K562 (cell line): ENCODE data around the gene CLEC3B. TPM values are rescaled to one million over a fixed set of nuclear protein-coding genes. Genes with fewer than 3 reads are reported as not detected.
A peak's percentile ranks its signal among the peaks of the same experiment; 100 is the strongest.

Experiments used
- CTCF ChIP-seq, 3 experiments: IDR thresholded peaks in 2 of 3; conservative IDR thresholded peaks in 1 of 3; 2 replicates each; pipeline ENCODE4 v1.5.1; 2011 to 2012; ENCODE audit warnings: low read length in 3 of 3, mild to moderate bottlenecking in 3 of 3, control low read depth in 2 of 3, improper control_type of control experiment in 1 of 3, inconsistent platforms in 1 of 3, low read depth in 1 of 3, mixed read lengths in 1 of 3, moderate library complexity in 1 of 3; ENCODE audit not compliant: insufficient read depth in 2 of 3
- CTCFL ChIP-seq: IDR thresholded peaks from 2 replicates; pipeline ENCODE4 v1.6.1; 2011; ENCODE audit warnings: borderline replicate concordance, low read depth, mild to moderate bottlenecking, moderate library complexity, low read length; ENCODE audit not compliant: insufficient read depth, poor library complexity, severe bottlenecking
- L3MBTL2 ChIP-seq: fragments of 450-650 bp; IDR thresholded peaks from 2 replicates; pipeline ENCODE4 v1.6.1; 2016; ENCODE audit warnings: mild to moderate bottlenecking, moderate library complexity
- MEIS2 ChIP-seq: fragments of 450-650 bp; IDR thresholded peaks from 2 replicates; pipeline ENCODE4 v1.6.1; 2014; ENCODE audit warnings: mild to moderate bottlenecking; ENCODE audit not compliant: partially characterized antibody
- MYNN ChIP-seq, 2 experiments: sonication (generic); formaldehyde crosslinking in 1 of 2; IDR thresholded peaks; 2 replicates each; pipeline versions ENCODE4 v1.5.0 to v1.6.1; 2016 to 2020; ENCODE audit warnings: antibody characterized with exemption in 1 of 2, missing genetic modification reagents in 1 of 2
- PTRF ChIP-seq: fragments of 450-650 bp; IDR thresholded peaks from 2 replicates; pipeline ENCODE4 v1.6.1; 2016; ENCODE audit warnings: mild to moderate bottlenecking, missing genetic modification characterization, missing compliant biosample characterization
- SMC3 ChIP-seq: conservative IDR thresholded peaks from 2 replicates; pipeline ENCODE4 v1.6.1; 2011; ENCODE audit warnings: low read depth, low read length, improper control_type of control experiment; ENCODE audit not compliant: insufficient read depth
- XRCC5 ChIP-seq: fragments of 200-400 bp; formaldehyde crosslinking; IDR thresholded peaks from 2 replicates; pipeline ENCODE4 v1.6.1; 2017; ENCODE audit warnings: low read depth, mild to moderate bottlenecking, low read length
- YY1 ChIP-seq, 3 experiments: IDR thresholded peaks; 2 replicates each; pipeline ENCODE4 v1.6.1; 2011; ENCODE audit warnings: low read length in 2 of 3, mild to moderate bottlenecking in 2 of 3, moderate library complexity in 2 of 3, borderline replicate concordance in 1 of 3, control low read depth in 1 of 3, low read depth in 1 of 3; ENCODE audit not compliant: insufficient read depth in 3 of 3, insufficient replicate concordance in 2 of 3, control insufficient read depth in 1 of 3, insufficient read length in 1 of 3; ENCODE audit errors: extremely low read depth in 1 of 3
- ZNF583 ChIP-seq: fragments of 250-450 bp; sonication (Bioruptor Pico); IDR thresholded peaks from 2 replicates; pipeline ENCODE4 v1.4.0; 2020
- polyA plus RNA-seq, 8 experiments: library from polyadenylated mRNA; depleted of rRNA in 4 of 8; stranded (reverse) in 5 of 8; unstranded in 3 of 8; fragments of >200 nt; fragmentation: Nextera tagmentation in 2 of 8; fragmentation: Illumina TruSeq in 1 of 8; extraction: Ambion mirVana in 2 of 8; extraction: Trizol in 1 of 8; gene quantifications; 2 replicates each; pipeline versions ENCODE4 v1.2.1 to v1.2.3, GENCODE V29; 2011 to 2014; ENCODE audit warnings: inconsistent platforms in 1 of 8, missing spikeins in 1 of 8
- total RNA-seq, 7 experiments: library from RNA; depleted of rRNA in 6 of 7; stranded (reverse); fragments of >200 nt in 6 of 7; fragmentation: Illumina TruSeq in 2 of 7; extraction: Trizol in 2 of 7; gene quantifications; 2 replicates each; pipeline versions ENCODE4 v1.2.1 to v1.2.3, GENCODE V29; 2011 to 2021; ENCODE audit warnings: low replicate concordance in 1 of 7
- TF ChIP-seq, protein P1 (sequence below): sonication (generic); formaldehyde crosslinking; IDR thresholded peaks from 2 replicates; pipeline ENCODE4 v1.8.1; 2023; ENCODE audit warnings: mild to moderate bottlenecking, missing genetic modification reagents
- TF ChIP-seq, protein P2 (sequence below): fragments of 450-650 bp; IDR thresholded peaks from 2 replicates; pipeline ENCODE4 v1.6.1; 2016; ENCODE audit warnings: mild to moderate bottlenecking

Gene CLEC3B
- total and polyA plus RNA-seq, 9 of the 15 experiments (the other 6 are each of a cell fraction or from before 2014, with no cell fraction given) = not detected

DNA sequence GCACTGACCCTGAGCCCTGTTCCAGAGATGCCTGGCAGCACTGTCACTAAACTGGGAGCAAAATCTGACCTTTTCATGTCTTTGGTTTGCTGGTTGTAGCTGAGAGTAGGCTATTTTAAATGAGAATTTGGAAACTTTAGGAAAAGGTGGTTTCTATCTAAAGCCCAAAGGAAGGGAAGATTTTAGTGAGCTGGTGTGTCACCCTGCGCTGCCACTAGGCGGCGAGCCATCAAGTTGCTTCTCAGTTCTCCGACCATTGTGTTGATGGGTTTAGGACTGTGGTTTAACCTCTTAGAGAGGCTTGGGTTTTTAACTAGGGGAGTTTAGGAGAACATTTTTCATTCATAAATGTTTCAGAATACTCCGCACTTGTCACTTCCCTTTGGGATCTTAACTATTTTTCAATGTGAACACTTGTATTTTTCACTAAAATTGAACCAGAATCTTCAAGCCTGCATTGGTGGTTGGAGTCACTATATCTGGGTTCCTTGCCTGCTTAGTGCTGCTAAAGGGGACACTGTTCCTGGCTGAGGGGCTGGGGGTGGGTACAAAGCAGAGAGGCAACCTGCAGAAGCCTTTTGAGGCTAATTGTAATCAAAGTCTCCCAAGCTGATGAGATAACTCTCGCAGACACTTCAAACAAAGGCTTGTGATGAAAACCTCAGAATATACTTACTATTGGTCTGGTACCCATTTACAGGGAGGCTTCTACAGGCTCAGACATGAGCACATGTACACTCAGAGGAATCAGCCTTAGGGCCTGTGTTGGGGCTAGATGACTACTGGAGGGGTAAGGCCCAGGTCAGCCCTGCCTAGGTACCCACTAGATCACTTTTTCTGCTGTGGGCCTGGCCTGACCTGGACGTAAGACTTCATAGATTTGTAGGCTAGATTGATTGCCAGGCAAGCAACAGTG is 33.3 kb upstream of the CLEC3B start (continued):
- TF ChIP-seq, protein P1, sequence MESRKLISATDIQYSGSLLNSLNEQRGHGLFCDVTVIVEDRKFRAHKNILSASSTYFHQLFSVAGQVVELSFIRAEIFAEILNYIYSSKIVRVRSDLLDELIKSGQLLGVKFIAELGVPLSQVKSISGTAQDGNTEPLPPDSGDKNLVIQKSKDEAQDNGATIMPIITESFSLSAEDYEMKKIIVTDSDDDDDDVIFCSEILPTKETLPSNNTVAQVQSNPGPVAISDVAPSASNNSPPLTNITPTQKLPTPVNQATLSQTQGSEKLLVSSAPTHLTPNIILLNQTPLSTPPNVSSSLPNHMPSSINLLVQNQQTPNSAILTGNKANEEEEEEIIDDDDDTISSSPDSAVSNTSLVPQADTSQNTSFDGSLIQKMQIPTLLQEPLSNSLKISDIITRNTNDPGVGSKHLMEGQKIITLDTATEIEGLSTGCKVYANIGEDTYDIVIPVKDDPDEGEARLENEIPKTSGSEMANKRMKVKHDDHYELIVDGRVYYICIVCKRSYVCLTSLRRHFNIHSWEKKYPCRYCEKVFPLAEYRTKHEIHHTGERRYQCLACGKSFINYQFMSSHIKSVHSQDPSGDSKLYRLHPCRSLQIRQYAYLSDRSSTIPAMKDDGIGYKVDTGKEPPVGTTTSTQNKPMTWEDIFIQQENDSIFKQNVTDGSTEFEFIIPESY = no peak
- peak; percentile 49; the same call in 1 of the 2 replicates for TF ChIP-seq SMC3
- TF ChIP-seq MYNN (IDR thresholded peaks at IDR 0.05) = no peak
- TF ChIP-seq MYNN (CRISPR knock-in tag; IDR thresholded peaks at IDR 0.05) = no peak
- no peak for TF ChIP-seq L3MBTL2
- TF ChIP-seq CTCF (IDR thresholded peaks at IDR 0.05 in 2 of 3, conservative IDR thresholded peaks at IDR 0.05 in 1 of 3; ENCODE audit: insufficient read depth in 2 of 3, low read depth in 1 of 3, low read length in 3 of 3) = peak; percentile 85 to 98 (median 90)
- TF ChIP-seq ZNF583 = no peak
- TF ChIP-seq CTCFL = peak; percentile 51
- peak in 1 of 3 experiments; percentile 29 for TF ChIP-seq YY1 (IDR thresholded peaks at IDR 0.05; ENCODE audit: borderline replicate concordance in 1 of 3, control insufficient read depth in 1 of 3, extremely low read depth in 1 of 3, insufficient read depth in 3 of 3, insufficient read length in 1 of 3, insufficient replicate concordance in 2 of 3, low read depth in 1 of 3, low read length in 2 of 3)
- TF ChIP-seq, protein P2, sequence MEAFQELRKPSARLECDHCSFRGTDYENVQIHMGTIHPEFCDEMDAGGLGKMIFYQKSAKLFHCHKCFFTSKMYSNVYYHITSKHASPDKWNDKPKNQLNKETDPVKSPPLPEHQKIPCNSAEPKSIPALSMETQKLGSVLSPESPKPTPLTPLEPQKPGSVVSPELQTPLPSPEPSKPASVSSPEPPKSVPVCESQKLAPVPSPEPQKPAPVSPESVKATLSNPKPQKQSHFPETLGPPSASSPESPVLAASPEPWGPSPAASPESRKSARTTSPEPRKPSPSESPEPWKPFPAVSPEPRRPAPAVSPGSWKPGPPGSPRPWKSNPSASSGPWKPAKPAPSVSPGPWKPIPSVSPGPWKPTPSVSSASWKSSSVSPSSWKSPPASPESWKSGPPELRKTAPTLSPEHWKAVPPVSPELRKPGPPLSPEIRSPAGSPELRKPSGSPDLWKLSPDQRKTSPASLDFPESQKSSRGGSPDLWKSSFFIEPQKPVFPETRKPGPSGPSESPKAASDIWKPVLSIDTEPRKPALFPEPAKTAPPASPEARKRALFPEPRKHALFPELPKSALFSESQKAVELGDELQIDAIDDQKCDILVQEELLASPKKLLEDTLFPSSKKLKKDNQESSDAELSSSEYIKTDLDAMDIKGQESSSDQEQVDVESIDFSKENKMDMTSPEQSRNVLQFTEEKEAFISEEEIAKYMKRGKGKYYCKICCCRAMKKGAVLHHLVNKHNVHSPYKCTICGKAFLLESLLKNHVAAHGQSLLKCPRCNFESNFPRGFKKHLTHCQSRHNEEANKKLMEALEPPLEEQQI = no peak
- TF ChIP-seq MEIS2 = peak; percentile 36
- peak; percentile 83; the same call in 1 of the 2 replicates for TF ChIP-seq XRCC5
- no peak for TF ChIP-seq PTRF (tag)
